D341Med (cell line): ENCODE measurements around the gene RASGRF1.
"Not testable (repeated sequence)": the region's sequence is repeated elsewhere in the genome, so short reads cannot be mapped to it uniquely, and the experiment has no call there.

Experiments used
- DNase-seq: peaks from one replicate; pipeline ENCODE4 v3.0.0; 2012; ENCODE audit warnings: low spot score

The RASGRF1 gene

DNA sequence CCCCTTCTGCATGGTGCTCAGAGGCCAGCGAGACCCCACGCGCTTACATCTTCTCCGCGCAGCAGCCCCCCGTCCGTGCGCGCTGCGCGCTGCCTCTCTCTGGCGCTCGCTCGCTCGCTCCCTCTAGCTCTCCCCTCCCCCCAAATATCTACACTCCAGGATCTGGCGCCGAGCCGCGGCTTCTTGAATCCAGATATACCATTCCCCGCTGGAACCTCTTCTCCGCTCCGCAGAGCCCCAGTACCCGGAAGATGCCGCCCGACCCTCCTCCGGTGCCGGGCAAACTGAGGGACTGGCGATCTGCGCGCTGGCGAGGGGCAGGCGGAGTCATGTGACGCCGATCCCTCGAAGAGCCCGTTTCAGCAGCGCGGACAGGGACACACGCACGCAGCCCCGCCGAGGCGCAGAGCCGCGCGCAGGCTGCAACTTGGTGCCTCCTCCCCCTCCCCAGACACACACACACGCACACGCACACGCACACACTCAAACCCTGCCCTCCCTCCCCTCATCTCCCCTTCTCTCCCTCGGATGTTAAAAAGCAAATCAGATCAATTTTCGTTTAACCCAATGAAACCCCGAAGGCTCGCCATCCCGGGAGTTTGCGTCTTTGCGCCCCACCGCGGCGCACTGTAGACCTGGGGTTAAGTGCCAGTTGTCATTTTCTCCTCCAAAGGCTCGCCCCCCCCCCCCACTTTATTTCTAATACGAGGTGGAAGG, at the start of gene RASGRF1:
RASGRF1 (minus strand) TSS at position 294 of the 717 bp plus-strand sequence; CDS start at position 12, 282 bp downstream.
- DNase-seq, result peak; percentile 48

GRCh38 chr15:79136434-79137046, 46.0 kb upstream of the RASGRF1 start:
- DNase-seq, result no peak

GRCh38 chr15:79133309-79133708, 42.7 kb upstream of the RASGRF1 start:
- DNase-seq, result no peak

- DNase-seq, result no peak
Observed at GRCh38 chr15:79132770-79133169, 42.2 kb upstream of the RASGRF1 start.

DNA sequence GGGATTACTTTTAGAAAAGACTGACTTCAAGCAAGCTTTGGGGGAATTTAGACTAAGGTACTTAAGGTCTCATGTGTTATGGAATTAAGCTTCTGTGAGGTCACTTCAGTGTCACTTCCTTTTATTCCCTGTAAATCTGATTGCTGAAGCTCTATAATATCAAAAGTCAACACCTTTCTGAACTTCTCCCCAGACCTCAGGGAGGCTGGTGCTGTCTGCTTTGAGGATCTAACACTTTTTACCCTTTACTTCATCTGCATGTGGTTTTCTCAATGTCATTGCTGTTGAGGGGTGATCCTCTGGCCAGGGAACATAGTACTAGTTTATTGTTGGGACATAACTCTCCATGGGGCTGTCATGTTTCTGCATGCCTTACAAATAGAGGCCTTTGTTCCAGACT, 41.8 kb upstream of the RASGRF1 start:
- no peak for DNase-seq

DNA sequence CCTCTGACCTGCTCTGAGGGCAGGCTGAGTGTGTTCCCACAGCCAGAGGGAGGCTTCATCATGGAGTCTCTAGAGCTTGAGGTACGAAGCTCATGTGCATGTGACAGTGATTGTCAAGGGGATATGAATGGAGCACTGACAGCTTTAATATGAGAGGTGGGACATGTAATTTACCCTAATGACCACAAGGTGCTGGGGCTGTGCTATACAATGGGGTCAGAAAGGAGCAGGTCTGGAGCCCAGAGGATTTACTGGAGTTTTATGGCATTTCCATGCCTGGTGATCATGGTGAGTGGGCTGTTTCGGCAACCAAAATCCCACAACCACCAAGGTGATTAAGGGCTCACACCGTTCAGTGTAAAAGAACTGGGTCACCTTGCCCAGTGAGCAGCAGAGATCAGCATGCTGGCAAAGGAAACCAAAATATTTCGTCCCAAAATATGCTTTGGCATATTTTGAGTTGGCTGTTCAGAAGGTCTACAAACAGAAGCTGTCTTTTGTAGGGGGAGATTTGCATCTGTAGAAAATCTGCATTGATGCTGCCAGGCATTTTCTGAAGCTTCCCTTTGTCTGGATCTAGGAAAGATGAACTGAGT, 40.1 kb upstream of the RASGRF1 start:
- no peak for DNase-seq

- DNase-seq, result no peak
Observed at GRCh38 chr15:79129235-79129634, 38.7 kb upstream of the RASGRF1 start.

DNA sequence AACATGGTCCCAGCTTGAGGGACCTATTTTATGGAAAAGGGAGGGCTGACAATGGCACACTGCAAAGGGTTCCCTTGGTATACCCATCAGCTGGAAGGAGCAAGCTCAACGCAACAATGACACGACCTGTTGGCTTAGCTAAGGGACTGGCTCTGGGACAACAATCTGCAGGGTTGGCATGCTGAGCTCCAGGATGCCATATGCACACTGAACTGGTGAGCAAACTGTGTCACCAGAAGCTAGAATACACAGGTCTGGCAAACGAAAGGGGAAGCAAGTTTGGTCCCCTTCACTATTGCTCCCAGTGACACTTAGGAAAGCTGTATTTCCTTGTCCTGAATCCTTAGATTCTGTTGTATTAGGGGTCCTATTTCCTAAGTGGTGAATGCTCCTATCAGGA, 38.0 kb upstream of the RASGRF1 start:
- no peak for DNase-seq

DNA sequence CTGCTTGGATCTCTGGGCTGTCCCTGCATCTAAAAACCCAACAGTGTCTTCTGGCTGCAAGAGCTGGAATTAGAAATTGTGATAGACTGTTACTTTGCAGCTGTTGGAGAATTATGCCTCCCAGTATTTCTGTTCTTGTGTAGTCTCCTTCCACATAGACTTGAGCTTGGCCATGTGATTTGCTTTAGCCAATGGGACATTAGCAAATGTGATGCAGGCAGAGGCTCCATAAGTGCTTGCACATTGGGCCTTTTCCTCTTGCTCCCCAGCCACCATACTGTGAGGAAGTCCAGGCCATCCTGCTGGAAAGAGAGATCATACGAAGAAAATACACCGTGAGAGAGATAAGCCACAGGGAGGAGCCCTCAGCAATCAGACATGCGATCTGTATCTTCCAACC, 33.8 kb upstream of the RASGRF1 start:
- DNase-seq, result no peak

- no peak for DNase-seq
Observed at GRCh38 chr15:79122991-79123390, 32.4 kb upstream of the RASGRF1 start.

GRCh38 chr15:79122391-79122790, 31.8 kb upstream of the RASGRF1 start:
- DNase-seq, result no peak

DNA sequence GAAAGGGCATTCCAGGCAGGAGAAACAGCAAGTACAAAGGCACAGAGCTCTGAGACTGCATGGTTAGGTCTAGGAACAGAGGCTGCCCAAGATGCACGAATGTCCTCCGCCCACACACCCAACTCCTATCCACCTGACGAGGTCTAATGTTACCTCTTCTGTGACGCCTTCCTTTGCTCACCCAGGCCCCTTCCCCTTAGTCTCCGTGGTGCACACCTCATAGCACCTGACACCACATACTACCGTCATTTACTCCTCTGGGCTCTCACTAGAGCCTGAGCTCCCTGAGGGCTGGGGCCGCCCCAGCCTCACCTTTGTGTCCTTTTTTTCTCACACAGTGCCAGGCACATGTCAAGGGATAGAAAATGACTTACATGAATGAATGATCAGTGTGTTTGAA, 31.0 kb upstream of the RASGRF1 start:
- no peak for DNase-seq

- no peak for DNase-seq
Observed at GRCh38 chr15:79117442-79118204, 27.0 kb upstream of the RASGRF1 start.

- DNase-seq, result no peak
Observed at GRCh38 chr15:79116771-79117170, 26.2 kb upstream of the RASGRF1 start.

- no peak for DNase-seq
Observed at GRCh38 chr15:79115986-79116665, 25.5 kb upstream of the RASGRF1 start.

DNA sequence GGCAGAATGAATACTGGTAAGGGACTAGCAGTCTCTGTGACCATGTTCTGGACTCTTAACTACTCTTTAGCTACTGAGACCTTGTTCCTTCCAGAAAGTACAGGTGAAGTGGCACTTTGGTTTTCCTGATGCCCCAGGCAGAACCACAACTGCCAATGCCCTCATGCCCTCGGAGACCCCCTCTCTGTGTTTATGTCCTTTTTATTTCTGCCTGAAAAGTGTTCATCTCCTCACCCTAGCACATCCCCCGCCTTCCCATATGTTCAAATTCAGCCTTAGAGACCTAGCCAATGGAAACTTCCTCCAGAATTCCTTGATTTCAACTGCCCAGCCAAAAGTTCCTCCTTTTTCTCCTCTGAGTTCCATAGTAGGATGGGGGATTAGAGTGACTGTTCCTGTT, 23.3 kb upstream of the RASGRF1 start:
- no peak for DNase-seq

GRCh38 chr15:79111404-79111803, 20.8 kb upstream of the RASGRF1 start:
- not testable (repeated sequence) for DNase-seq

GRCh38 chr15:79105141-79105540, 14.6 kb upstream of the RASGRF1 start:
- DNase-seq, result no peak

DNA sequence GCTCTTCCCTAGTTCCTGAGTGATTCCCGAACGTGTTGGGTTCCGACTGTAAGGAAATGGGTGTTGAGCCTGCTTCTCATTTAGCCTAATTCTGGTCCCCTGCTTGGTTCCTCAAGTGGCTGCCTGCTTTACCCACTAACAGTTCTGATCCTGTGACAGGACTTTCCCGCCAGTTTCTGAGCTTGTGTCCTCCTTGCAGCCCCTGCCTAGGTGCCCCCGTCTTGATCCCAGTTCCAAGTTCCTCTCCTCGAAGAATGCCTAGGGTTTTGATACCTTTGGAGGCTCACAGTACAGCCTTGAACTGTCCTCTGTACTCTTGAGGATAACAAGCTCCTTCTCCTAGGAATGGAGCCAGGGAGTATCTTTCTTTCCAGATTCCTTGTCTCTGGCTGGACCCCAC, 12.0 kb upstream of the RASGRF1 start:
- DNase-seq, result no peak

GRCh38 chr15:79101866-79102581, 11.4 kb upstream of the RASGRF1 start:
- no peak for DNase-seq

GRCh38 chr15:79099692-79100091, 9.1 kb upstream of the RASGRF1 start:
- no peak for DNase-seq
